ENCODE data around the gene HPSE.

DNA sequence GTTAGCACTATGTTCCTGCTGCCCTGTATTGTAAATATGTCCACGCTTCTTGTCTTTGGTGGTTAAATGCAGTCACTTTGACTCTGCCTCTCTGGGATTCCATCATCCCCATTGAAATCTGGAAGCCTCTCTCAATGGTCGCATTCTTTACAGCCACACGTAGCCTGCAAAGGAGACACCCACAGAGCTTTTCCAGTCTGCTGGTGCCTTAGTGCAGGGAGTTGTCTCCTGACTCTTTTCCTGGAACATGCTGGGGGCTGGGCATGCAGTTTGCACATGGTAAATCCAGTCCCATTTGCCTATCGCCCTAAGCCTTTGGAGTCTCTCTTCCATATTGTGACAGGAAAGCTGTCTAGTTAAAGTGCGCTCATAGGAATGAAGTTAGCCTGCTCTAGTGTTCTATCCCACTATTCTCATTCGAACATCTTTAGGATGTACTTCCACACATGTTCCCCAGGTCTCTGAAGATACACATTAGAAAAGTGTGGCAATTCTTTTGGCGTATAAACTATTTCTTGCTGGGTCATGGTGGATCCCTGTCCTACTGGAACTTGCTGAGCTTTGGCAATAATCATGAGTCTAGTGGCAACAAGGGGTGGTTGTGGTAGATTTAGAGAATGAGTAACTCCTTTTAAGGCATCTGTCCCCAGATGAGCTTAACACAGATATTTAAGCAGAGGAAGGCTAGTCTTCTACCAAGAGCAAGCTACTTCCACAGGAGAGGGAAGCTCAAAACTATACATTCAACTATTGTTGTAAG is 83.8 kb downstream of the HPSE start:
- TF ChIP-seq, protein P1, sequence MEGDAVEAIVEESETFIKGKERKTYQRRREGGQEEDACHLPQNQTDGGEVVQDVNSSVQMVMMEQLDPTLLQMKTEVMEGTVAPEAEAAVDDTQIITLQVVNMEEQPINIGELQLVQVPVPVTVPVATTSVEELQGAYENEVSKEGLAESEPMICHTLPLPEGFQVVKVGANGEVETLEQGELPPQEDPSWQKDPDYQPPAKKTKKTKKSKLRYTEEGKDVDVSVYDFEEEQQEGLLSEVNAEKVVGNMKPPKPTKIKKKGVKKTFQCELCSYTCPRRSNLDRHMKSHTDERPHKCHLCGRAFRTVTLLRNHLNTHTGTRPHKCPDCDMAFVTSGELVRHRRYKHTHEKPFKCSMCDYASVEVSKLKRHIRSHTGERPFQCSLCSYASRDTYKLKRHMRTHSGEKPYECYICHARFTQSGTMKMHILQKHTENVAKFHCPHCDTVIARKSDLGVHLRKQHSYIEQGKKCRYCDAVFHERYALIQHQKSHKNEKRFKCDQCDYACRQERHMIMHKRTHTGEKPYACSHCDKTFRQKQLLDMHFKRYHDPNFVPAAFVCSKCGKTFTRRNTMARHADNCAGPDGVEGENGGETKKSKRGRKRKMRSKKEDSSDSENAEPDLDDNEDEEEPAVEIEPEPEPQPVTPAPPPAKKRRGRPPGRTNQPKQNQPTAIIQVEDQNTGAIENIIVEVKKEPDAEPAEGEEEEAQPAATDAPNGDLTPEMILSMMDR (conservative IDR thresholded peaks at IDR 0.05), result no peak
- no peak for TF ChIP-seq ZFX (IDR thresholded peaks at IDR 0.05)
